Subcutaneous abdominal adipose tissue (tissue), 5 donors: Measurements from ENCODE around the gene AFAP1.

Source experiments
- H3K27ac ChIP-seq: one replicate; pipeline ENCODE4 v1.7.0; 2013; ENCODE audit warnings: low read depth, mild to moderate bottlenecking, inconsistent platforms, low read length, moderate library complexity
- H3K27me3 ChIP-seq, 5 donors: one replicate each; pipeline ENCODE4 v1.7.0; 2013; ENCODE audit warnings: low read length in 5 of 5, inconsistent platforms in 1 of 5; ENCODE audit not compliant: control insufficient read depth in 5 of 5, insufficient read depth in 4 of 5
- H3K36me3 ChIP-seq, 5 donors: one replicate each; pipeline ENCODE4 v1.7.0; 2013; ENCODE audit warnings: low read length in 5 of 5; ENCODE audit not compliant: control insufficient read depth in 5 of 5, insufficient read depth in 5 of 5
- H3K4me1 ChIP-seq, 5 donors: one replicate each; pipeline ENCODE4 v1.7.0; 2013; ENCODE audit warnings: low read length in 5 of 5, mild to moderate bottlenecking in 3 of 5, moderate library complexity in 1 of 5; ENCODE audit not compliant: control insufficient read depth in 5 of 5, insufficient read depth in 5 of 5
- H3K4me3 ChIP-seq, 5 donors: one replicate each; pipeline ENCODE4 v1.7.0; 2013; ENCODE audit warnings: low read length in 5 of 5, low read depth in 1 of 5
- H3K9ac ChIP-seq, 5 donors: one replicate each; pipeline ENCODE4 v1.7.0; 2013; ENCODE audit warnings: low read length in 5 of 5, mild to moderate bottlenecking in 4 of 5, moderate library complexity in 3 of 5
- H3K9me3 ChIP-seq, 5 donors: one replicate each; pipeline ENCODE4 v1.7.0; 2013; ENCODE audit warnings: low read length in 5 of 5; ENCODE audit not compliant: control insufficient read depth in 5 of 5
- donor health status: healthy.
- donor health status: healthy.
- donor health status: healthy.
- donor health status: healthy.
- donor health status: healthy.

AFAP1 gene

GRCh38 chr4:7735395-7735794, 204.3 kb downstream of the AFAP1 start:
- Histone ChIP-seq H3K4me3 (no peak overlapping the region), H3K27ac (no peak overlapping the region), H3K4me1 (no peaks in the 10 kb centered on the region), H3K9me3 (peaks cover 0 to 9% (median 7%) of the 10 kb centered on the region in 5 donors), H3K9ac (no peak overlapping the region), H3K27me3 (peaks cover 0 to 19% (median 5%) of the 10 kb centered on the region in 5 donors), H3K36me3 (no peaks in the 10 kb centered on the region)

GRCh38 chr4:7734651-7735260, 204.9 kb downstream of the AFAP1 start:
- H3K27me3 ChIP-seq: peaks cover 0 to 19% (median 5%) of the 10 kb centered on the region in 5 donors
- H3K9me3 ChIP-seq: peaks cover 0 to 9% (median 7%) of the 10 kb centered on the region in 5 donors
- no peak overlapping the region for H3K9ac ChIP-seq
- H3K36me3 ChIP-seq: no peaks in the 10 kb centered on the region
- H3K4me3 ChIP-seq: no peak overlapping the region
- H3K4me1 ChIP-seq: no peaks in the 10 kb centered on the region
- no peak overlapping the region for H3K27ac ChIP-seq

- Histone ChIP-seq H3K36me3 (no peaks in the 10 kb centered on the region), H3K4me1 (no peaks in the 10 kb centered on the region), H3K27me3 (peaks cover 0 to 19% (median 5%) of the 10 kb centered on the region in 5 donors), H3K4me3 (no peak overlapping the region), H3K9me3 (peaks cover 0 to 9% (median 7%) of the 10 kb centered on the region in 5 donors), H3K27ac (no peak overlapping the region), H3K9ac (no peak overlapping the region)
Measured at GRCh38 chr4:7733801-7734650, 205.6 kb downstream of the AFAP1 start.

GRCh38 chr4:7733201-7733600, 206.5 kb downstream of the AFAP1 start:
- Histone ChIP-seq H3K27ac (no peak overlapping the region), H3K27me3 (peaks cover 0 to 16% (median 5%) of the 10 kb centered on the region in 5 donors), H3K4me1 (no peaks in the 10 kb centered on the region), H3K36me3 (no peaks in the 10 kb centered on the region), H3K4me3 (no peak overlapping the region), H3K9me3 (peaks cover 0 to 9% (median 7%) of the 10 kb centered on the region in 5 donors), H3K9ac (no peak overlapping the region)

- H3K36me3 ChIP-seq: no peaks in the 10 kb centered on the region
- H3K4me1 ChIP-seq: no peaks in the 10 kb centered on the region
- H3K27me3 ChIP-seq: peaks cover 0 to 14% (median 0%) of the 10 kb centered on the region in 5 donors
- H3K9ac ChIP-seq: no peak overlapping the region
- H3K4me3 ChIP-seq: no peak overlapping the region
- no peak overlapping the region for H3K27ac ChIP-seq
- no peaks in the 10 kb centered on the region for H3K9me3 ChIP-seq
Measured at GRCh38 chr4:7732263-7732662, 207.4 kb downstream of the AFAP1 start.

GRCh38 chr4:7731437-7731836, 208.2 kb downstream of the AFAP1 start:
- Histone ChIP-seq H3K27me3 (peaks cover 0 to 9% (median 0%) of the 10 kb centered on the region in 5 donors), H3K4me1 (no peaks in the 10 kb centered on the region), H3K9ac (no peak overlapping the region), H3K9me3 (no peaks in the 10 kb centered on the region), H3K27ac (no peak overlapping the region), H3K4me3 (no peak overlapping the region), H3K36me3 (no peaks in the 10 kb centered on the region)

- Histone ChIP-seq H3K4me1 (no peaks in the 10 kb centered on the region), H3K27ac (no peak overlapping the region), H3K36me3 (no peaks in the 10 kb centered on the region), H3K27me3 (peaks cover 0 to 5% (median 0%) of the 10 kb centered on the region in 5 donors), H3K9me3 (peaks cover 0 to 3% (median 0%) of the 10 kb centered on the region in 5 donors), H3K4me3 (no peak overlapping the region), H3K9ac (no peak overlapping the region)
Measured at GRCh38 chr4:7727749-7728148, 211.9 kb downstream of the AFAP1 start.

- Histone ChIP-seq H3K27ac (no peak overlapping the region), H3K4me3 (no peak overlapping the region), H3K9ac (no peak overlapping the region), H3K27me3 (peaks cover 0 to 5% (median 0%) of the 10 kb centered on the region in 5 donors), H3K4me1 (peaks cover 0 to 6% (median 0%) of the 10 kb centered on the region in 5 donors), H3K36me3 (no peaks in the 10 kb centered on the region), H3K9me3 (peaks cover 0 to 3% (median 0%) of the 10 kb centered on the region in 5 donors)
Measured at GRCh38 chr4:7726665-7727413, 212.8 kb downstream of the AFAP1 start.

GRCh38 chr4:7725951-7726350, 213.7 kb downstream of the AFAP1 start:
- no peak overlapping the region for H3K9ac ChIP-seq
- peaks cover 0 to 6% (median 0%) of the 10 kb centered on the region in 5 donors for H3K4me1 ChIP-seq
- H3K9me3 ChIP-seq: peaks cover 0 to 3% (median 0%) of the 10 kb centered on the region in 5 donors
- no peaks in the 10 kb centered on the region for H3K36me3 ChIP-seq
- H3K27ac ChIP-seq: no peak overlapping the region
- peaks cover 0 to 5% (median 0%) of the 10 kb centered on the region in 5 donors for H3K27me3 ChIP-seq
- H3K4me3 ChIP-seq: no peak overlapping the region
